ENCODE data around the gene MRPL12.
A peak's percentile ranks its signal among the peaks of the same experiment; 100 is the strongest.

MRPL12 gene

GRCh38 chr17:81695801-81696200, 7.4 kb upstream of the MRPL12 start:
- TF ChIP-seq CTCF (conservative IDR thresholded peaks at IDR 0.05), result no peak
- H3K27ac ChIP-seq, result no peak overlapping the region

DNA sequence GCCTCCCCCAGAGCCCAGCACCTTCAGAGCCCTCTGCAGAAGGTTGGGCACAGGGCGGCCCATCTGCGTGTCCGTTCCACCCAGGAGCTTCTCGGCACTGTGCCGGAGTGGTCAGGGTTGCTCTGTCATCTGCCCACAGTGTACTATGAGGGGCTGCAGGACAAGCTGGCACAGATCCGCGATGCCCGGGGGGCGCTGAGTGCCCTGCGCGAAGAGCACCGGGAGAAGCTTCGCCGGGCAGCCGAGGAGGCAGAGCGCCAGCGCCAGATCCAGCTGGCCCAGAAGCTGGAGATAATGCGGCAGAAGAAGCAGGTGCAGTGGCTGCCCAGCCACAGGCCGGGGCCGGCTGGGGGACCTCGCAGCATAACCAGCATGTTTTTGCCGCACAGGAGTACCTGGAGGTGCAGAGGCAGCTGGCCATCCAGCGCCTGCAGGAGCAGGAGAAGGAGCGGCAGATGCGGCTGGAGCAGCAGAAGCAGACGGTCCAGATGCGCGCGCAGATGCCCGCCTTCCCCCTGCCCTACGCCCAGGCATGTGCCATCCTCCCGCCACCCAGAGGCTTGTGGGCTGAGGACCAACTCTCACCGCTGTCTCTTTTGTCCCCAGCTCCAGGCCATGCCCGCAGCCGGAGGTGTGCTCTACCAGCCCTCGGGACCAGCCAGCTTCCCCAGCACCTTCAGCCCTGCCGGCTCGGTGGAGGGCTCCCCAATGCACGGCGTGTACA, 6.8 kb upstream of the MRPL12 start:
- H3K27ac ChIP-seq, result no peak overlapping the region

DNA sequence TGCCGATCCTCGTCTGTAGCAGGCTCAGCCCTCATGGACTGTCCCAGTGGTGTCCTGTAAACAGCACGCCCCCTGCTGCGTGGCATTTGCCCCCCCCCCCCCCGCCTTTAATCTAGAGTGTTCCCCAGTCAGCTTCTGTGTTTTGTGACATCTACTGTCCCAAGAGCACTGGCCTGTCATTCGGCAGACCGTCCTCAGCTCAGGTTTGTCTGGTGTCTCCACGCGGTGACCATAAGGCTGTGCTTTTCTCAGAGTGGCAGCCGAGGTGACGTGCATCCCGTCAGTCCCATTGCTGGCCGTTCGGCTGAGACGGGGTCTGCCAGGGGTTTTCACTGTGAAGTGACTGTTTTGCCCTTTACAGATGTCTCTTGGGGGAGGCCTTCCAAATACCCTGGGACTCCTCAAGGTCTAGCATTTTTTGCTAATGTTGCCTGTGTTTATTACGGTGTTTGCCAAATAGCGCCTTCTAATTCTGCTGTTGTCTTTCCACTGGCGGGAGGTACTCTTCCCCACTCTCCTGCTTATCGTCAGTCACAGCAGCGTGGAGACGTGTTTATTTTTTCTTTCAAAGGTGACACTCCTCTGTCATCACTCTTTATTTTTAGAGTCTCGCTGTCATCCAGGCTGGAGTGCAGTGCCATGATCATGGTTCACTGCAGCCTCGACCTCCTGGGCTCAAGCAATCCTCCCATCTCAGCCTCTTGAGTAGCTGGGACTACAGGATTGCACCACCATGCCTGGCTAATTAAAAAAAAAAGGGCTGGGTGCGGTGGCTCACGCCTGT, 5.7 kb upstream of the MRPL12 start:
- TF ChIP-seq CTCF (conservative IDR thresholded peaks at IDR 0.05), result no peak
- H3K27ac ChIP-seq, result no peak overlapping the region

More for the DNA sequence above, 6.8 kb upstream of the MRPL12 start:
- no peak for TF ChIP-seq CTCF (conservative IDR thresholded peaks at IDR 0.05)

GRCh38 chr17:81700353-81701287, 2.5 kb upstream of the MRPL12 start:
- TF ChIP-seq CTCF (conservative IDR thresholded peaks at IDR 0.05), result no peak
- peak overlapping the region; percentile 98 for H3K27ac ChIP-seq

DNA sequence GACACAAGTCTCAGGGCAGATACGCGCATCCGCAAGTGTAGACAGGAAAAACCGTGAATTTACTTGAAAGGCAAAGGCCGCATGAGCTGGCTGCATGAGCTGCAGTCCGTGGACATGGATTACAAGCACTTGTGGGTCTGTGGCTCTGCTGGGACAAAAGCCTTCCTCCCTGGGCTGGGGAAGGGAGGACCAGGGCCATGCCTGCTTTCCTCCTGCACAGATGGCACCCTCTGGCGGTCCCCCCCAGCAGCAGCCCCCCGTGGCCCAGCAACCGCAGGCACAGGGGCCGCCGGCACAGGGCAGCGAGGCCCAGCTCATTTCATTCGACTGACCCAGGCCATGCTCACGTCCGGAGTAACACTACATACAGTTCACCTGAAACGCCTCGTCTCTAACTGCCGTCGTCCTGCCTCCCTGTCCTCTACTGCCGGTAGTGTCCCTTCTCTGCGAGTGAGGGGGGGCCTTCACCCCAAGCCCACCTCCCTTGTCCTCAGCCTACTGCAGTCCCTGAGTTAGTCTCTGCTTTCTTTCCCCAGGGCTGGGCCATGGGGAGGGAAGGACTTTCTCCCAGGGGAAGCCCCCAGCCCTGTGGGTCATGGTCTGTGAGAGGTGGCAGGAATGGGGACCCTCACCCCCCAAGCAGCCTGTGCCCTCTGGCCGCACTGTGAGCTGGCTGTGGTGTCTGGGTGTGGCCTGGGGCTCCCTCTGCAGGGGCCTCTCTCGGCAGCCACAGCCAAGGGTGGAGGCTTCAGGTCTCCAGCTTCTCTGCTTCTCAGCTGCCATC, 1.7 kb upstream of the MRPL12 start:
- peak overlapping the region; percentile 98 for H3K27ac ChIP-seq
- no peak for TF ChIP-seq CTCF (conservative IDR thresholded peaks at IDR 0.05)

GRCh38 chr17:81703747-81704654, 834 bp downstream of the MRPL12 start:
- peak overlapping the region; percentile 98 for H3K27ac ChIP-seq
- TF ChIP-seq CTCF (conservative IDR thresholded peaks at IDR 0.05), result no peak

Measured in VCaP (cell line).